IMR-90 (cell line): ENCODE data around the gene PPP1CB.

ENCODE experiments used
- CTCF ChIP-seq: conservative IDR thresholded peaks from 2 replicates; pipeline ENCODE4 v1.5.1; 2012; ENCODE audit warnings: mild to moderate bottlenecking, low read depth, low read length, improper control_type of control experiment
- ELK1 ChIP-seq: fragments of 150-350 bp; IDR thresholded peaks from 2 replicates; pipeline ENCODE4 v1.6.1; 2016; ENCODE audit warnings: low read depth, mild to moderate bottlenecking, low read length, moderate library complexity, borderline replicate concordance
- MAFK ChIP-seq: IDR thresholded peaks from 2 replicates; pipeline ENCODE4 v1.6.1; 2012; ENCODE audit warnings: low read depth, low read length, improper control_type of control experiment
- MAZ ChIP-seq: IDR thresholded peaks from 2 replicates; pipeline ENCODE4 v1.6.1; 2012; ENCODE audit warnings: low read depth, mild to moderate bottlenecking, low read length, improper control_type of control experiment, moderate library complexity, borderline replicate concordance
- MXI1 ChIP-seq: IDR thresholded peaks from 2 replicates; pipeline ENCODE4 v1.6.1; 2012; ENCODE audit warnings: low read depth, mild to moderate bottlenecking, low read length, moderate library complexity, borderline replicate concordance
- NFE2L2 ChIP-seq: fragments of 150-350 bp; IDR thresholded peaks from 2 replicates; pipeline ENCODE4 v1.6.1; 2016; ENCODE audit warnings: low read depth, mild to moderate bottlenecking, low read length
- POLR2A ChIP-seq: IDR thresholded peaks from 2 replicates; pipeline ENCODE4 v1.6.1; 2012; ENCODE audit warnings: mild to moderate bottlenecking, low read depth, low read length
- RAD21 ChIP-seq: IDR thresholded peaks from 2 replicates; pipeline ENCODE4 v1.6.1; 2012; ENCODE audit warnings: low read length, improper control_type of control experiment
- SMC3 ChIP-seq: fragments of 150-350 bp; IDR thresholded peaks from 2 replicates; pipeline ENCODE4 v1.6.1; 2016; ENCODE audit warnings: low read depth, mild to moderate bottlenecking, antibody characterized with exemption, low read length, moderate library complexity

GRCh38 chr2:28824870-28825269, 73.2 kb downstream of the PPP1CB start:
- no peak for TF ChIP-seq SMC3
- TF ChIP-seq POLR2A, result no peak
- no peak for TF ChIP-seq CTCF
- TF ChIP-seq MXI1, result no peak
- no peak for TF ChIP-seq MAZ
- no peak for TF ChIP-seq MAFK
- TF ChIP-seq RAD21, result no peak
- TF ChIP-seq NFE2L2, result no peak
- no peak for TF ChIP-seq ELK1
